SH-SY5Y (cell line): ENCODE measurements around the gene LATS2.

Experiments
- GATA2 ChIP-seq: IDR thresholded peaks from 2 replicates; pipeline ENCODE4 v1.6.1; 2011; ENCODE audit warnings: mild to moderate bottlenecking, low read depth, low read length
- GATA3 ChIP-seq: IDR thresholded peaks from 2 replicates; pipeline ENCODE4 v1.6.1; 2011; ENCODE audit warnings: low read depth, mild to moderate bottlenecking, low read length, moderate library complexity

- TF ChIP-seq GATA2, result no peak
- TF ChIP-seq GATA3, result no peak
Observed at GRCh38 chr13:20960663-20961309, 100.6 kb downstream of the LATS2 start.
